Measurements from ENCODE around the gene KCNN3. TPM values are rescaled to one million over a fixed set of nuclear protein-coding genes. Genes with fewer than 3 reads are reported as not detected.
A peak's percentile ranks its signal among the peaks of the same experiment; 100 is the strongest.

Gene KCNN3
- total RNA-seq, 1 donor from 2014 or later = 0.86 TPM

DNA sequence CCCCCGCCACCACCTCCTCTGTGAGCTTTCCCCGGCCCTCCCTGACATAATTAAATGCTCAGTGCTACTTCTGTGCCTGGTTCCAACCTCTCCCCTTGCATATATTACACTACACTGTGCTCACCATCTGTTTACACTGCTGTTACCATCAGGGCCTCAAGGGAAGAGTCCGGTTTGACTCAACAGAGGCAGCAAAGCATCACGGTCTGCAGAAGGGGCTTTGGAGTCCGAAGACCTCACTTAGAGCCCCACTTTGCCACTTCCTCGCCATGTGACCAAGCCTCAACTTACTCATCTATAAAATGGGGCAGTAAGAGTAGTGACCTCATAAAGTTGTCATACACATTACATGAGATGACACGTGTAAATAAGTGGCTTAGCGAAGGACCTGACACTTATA lies 27.4 kb downstream of the KCNN3 start:
- Mint-ChIP-seq H3K27ac (no peak overlapping the region), H3K4me1 (ENCODE audit: low read depth) (peaks cover 5% of the 10 kb centered on the region), H3K36me3 (ENCODE audit: insufficient read depth) (no peaks in the 10 kb centered on the region), H3K4me3 (ENCODE audit: low read depth) (no peak overlapping the region), H3K27me3 (peaks cover 16% of the 10 kb centered on the region), H3K9me3 (ENCODE audit: low read depth) (no peaks in the 10 kb centered on the region)
- TF ChIP-seq, protein P1, sequence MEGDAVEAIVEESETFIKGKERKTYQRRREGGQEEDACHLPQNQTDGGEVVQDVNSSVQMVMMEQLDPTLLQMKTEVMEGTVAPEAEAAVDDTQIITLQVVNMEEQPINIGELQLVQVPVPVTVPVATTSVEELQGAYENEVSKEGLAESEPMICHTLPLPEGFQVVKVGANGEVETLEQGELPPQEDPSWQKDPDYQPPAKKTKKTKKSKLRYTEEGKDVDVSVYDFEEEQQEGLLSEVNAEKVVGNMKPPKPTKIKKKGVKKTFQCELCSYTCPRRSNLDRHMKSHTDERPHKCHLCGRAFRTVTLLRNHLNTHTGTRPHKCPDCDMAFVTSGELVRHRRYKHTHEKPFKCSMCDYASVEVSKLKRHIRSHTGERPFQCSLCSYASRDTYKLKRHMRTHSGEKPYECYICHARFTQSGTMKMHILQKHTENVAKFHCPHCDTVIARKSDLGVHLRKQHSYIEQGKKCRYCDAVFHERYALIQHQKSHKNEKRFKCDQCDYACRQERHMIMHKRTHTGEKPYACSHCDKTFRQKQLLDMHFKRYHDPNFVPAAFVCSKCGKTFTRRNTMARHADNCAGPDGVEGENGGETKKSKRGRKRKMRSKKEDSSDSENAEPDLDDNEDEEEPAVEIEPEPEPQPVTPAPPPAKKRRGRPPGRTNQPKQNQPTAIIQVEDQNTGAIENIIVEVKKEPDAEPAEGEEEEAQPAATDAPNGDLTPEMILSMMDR (IDR thresholded peaks at IDR 0.05; ENCODE audit: unreplicated experiment) = no peak
- DNase-seq (ENCODE audit: low spot score, unreplicated experiment) = no peak

DNA sequence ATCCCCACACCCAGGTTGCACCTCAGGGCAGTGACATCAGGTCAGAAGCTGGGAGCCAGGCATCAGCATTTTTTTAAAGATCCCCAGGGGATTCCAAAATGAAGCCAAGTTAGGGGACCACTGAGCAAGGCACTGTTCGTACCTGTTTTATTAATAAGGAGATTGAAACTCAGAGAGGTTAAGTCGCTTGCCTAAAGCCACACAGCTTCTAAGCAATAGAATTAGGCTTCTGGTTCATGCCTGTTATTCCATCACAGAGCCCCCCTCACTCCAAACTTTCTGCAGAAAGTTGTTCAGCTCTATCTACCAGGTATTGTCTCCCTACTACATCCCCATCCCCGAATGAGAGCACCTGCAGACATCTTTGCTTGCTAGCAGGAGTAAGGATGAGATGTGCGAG lies 28.7 kb downstream of the KCNN3 start:
- H3K36me3 Mint-ChIP-seq (ENCODE audit: insufficient read depth) = no peaks in the 10 kb centered on the region
- H3K4me1 Mint-ChIP-seq (ENCODE audit: low read depth) = peaks cover 5% of the 10 kb centered on the region
- H3K27me3 Mint-ChIP-seq = peaks cover 16% of the 10 kb centered on the region
- no peaks in the 10 kb centered on the region for H3K9me3 Mint-ChIP-seq (ENCODE audit: low read depth)
- H3K4me3 Mint-ChIP-seq (ENCODE audit: low read depth) = no peak overlapping the region
- DNase-seq (ENCODE audit: low spot score, unreplicated experiment) = no peak
- no peak overlapping the region for H3K27ac Mint-ChIP-seq
- TF ChIP-seq, protein P1 (IDR thresholded peaks at IDR 0.05; ENCODE audit: unreplicated experiment) = no peak

DNA sequence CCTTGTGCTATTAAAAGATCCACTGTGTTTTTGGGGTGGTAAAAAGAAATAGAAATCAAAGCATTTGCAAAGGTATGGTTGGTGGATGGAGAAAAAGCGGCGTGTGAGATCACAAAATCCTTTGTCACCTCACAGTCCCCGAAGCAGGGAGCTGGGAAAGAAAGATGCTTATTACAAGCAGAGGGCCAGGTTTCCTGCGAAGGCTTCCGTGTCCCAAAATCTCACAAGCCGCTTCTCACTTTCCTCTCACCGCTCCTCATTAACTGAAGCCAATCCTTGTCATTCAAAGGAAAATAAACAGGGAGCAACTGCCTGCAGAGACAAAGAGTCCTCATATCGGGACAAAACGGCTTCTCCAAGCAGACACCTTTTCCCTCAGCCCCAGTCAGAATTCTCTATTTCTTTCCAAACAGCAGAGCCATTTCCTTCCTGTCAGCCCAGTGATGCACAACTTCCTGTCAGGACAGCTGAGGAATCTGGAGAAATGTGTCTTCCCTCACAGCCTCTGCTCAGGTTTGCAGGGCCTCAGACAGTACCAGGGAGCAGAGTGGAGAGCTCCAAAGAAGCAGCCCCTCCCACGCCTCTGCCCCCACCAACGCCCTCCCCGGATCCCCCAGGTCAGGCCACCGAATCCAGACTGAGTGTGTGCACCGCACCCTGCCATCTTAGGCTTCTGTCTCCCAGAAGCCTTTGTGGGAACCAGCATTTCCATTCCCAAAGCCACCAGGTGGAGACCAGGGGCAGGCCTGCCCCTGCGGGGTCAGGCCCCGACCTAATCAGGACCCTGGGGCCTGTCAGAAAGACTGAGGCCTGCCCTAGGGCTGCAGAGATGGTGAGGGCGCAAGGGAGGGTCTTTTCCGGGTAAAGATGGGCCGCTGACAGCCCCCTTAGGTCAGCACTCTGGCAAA lies 29.6 kb downstream of the KCNN3 start:
- no peak overlapping the region for H3K27ac Mint-ChIP-seq
- DNase-seq (ENCODE audit: low spot score, unreplicated experiment) = no peak
- H3K27me3 Mint-ChIP-seq = peaks cover 13% of the 10 kb centered on the region
- H3K36me3 Mint-ChIP-seq (ENCODE audit: insufficient read depth) = no peaks in the 10 kb centered on the region
- no peaks in the 10 kb centered on the region for H3K9me3 Mint-ChIP-seq (ENCODE audit: low read depth)
- H3K4me3 Mint-ChIP-seq (ENCODE audit: low read depth) = no peak overlapping the region
- H3K4me1 Mint-ChIP-seq (ENCODE audit: low read depth) = peaks cover 5% of the 10 kb centered on the region
- TF ChIP-seq, protein P1 (IDR thresholded peaks at IDR 0.05; ENCODE audit: unreplicated experiment) = no peak

DNA sequence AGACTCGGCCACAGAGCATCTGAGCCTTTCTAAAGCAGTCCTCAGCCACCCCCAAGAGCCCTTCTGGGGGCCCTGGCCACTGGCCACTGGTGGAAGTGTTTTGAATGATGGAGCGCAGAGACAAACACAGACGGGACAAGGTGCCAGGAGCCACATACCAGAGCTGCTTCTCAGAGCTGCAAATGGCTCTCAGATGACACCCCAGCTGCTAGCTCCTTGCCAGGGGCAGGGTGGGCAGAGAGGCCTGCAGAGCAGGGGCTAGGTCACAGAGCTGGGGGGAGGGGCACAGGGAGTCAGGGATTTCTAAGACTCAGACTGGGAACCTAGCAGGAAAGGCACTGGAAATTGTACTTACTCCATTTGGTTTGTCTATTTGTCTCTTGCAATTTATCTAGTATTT lies 30.4 kb downstream of the KCNN3 start:
- no peaks in the 10 kb centered on the region for H3K36me3 Mint-ChIP-seq (ENCODE audit: insufficient read depth)
- no peak for DNase-seq (ENCODE audit: low spot score, unreplicated experiment)

DNA sequence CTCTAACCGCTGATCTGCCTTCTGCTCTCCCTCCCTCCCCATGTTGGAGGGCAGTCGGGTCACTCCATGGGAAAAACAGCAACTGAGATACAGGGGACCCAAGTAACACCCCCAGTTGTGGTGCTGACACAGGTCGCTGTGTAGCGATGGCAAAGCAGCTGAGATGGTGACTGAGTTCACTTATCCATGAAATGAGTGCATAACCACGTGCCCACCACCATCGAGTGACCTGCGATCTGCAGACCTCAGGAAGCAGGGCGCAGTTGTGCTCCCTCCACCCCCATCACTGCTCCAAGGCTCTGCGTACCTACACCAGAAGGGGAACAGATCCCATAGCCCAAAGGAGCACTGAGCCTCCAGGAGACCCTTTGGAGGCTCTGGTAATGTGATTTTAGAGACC lies 31.1 kb downstream of the KCNN3 start:
- no peak for DNase-seq (ENCODE audit: low spot score, unreplicated experiment)
- Mint-ChIP-seq H3K4me3 (ENCODE audit: low read depth) (no peak overlapping the region), H3K36me3 (ENCODE audit: insufficient read depth) (no peaks in the 10 kb centered on the region), H3K4me1 (ENCODE audit: low read depth) (peaks cover 6% of the 10 kb centered on the region), H3K27ac (peak overlapping the region; percentile 22), H3K9me3 (ENCODE audit: low read depth) (no peaks in the 10 kb centered on the region), H3K27me3 (peaks cover 10% of the 10 kb centered on the region)
- TF ChIP-seq, protein P1 (IDR thresholded peaks at IDR 0.05; ENCODE audit: unreplicated experiment) = no peak

More for the DNA sequence above, 30.4 kb downstream of the KCNN3 start:
- peaks cover 10% of the 10 kb centered on the region for H3K27me3 Mint-ChIP-seq
- H3K4me1 Mint-ChIP-seq (ENCODE audit: low read depth) = peaks cover 5% of the 10 kb centered on the region
- TF ChIP-seq, protein P1 (IDR thresholded peaks at IDR 0.05; ENCODE audit: unreplicated experiment) = no peak
- no peaks in the 10 kb centered on the region for H3K9me3 Mint-ChIP-seq (ENCODE audit: low read depth)
- no peak overlapping the region for H3K4me3 Mint-ChIP-seq (ENCODE audit: low read depth)
- H3K27ac Mint-ChIP-seq = peak overlapping the region; percentile 31
